Caco-2 (cell line): ENCODE measurements around the gene SLC27A5. TPM values are rescaled to one million over a fixed set of nuclear protein-coding genes. Genes with fewer than 3 reads are reported as not detected.
"Not testable (repeated sequence)": the region's sequence is repeated elsewhere in the genome, so short reads cannot be mapped to it uniquely, and the experiment has no call there.

Experiments used
- BruUV-seq: library from RNA; stranded (reverse); fragments of 400-500 nt; replicated peaks from 2 replicates; lab custom pipeline; 2021; lab: Mats Ljungman, UMichigan
- CTCF ChIA-PET: fragments of 300-600 bp; sonication (Branson Sonifier 250); formaldehyde crosslinking; loops from one replicate; lab custom pipeline; 2022; ENCODE audit warnings: antibody characterized with exemption; lab: Charles Lee
- POLR2A ChIA-PET: fragments of 300-600 bp; sonication (Branson Sonifier 250); formaldehyde crosslinking; loops from one replicate; lab custom pipeline; 2022; ENCODE audit warnings: antibody characterized with exemption; lab: Charles Lee
- DNase-seq, 2 experiments: peaks; one replicate each; pipeline versions ENCODE4 v3.0.0 to v3.0.0-alpha.2; 2020 to 2022
- H3K27me3 ChIP-seq: replicated peaks from 2 replicates; pipeline ENCODE4 v1.6.0; 2011; ENCODE audit warnings: low read length; ENCODE audit not compliant: control insufficient read depth, insufficient read depth
- H3K36me3 ChIP-seq: 2 replicates; pipeline ENCODE4 v1.5.1; 2011; ENCODE audit warnings: low read length; ENCODE audit not compliant: control insufficient read depth, insufficient read depth
- H3K4me1 ChIP-seq: fragments of 250-450 bp; sonication (Bioruptor Pico); 2 replicates; pipeline ENCODE4 v1.5.1; 2020; ENCODE audit warnings: mild to moderate bottlenecking
- H3K4me3 ChIP-seq: 2 replicates; pipeline ENCODE4 v1.5.1; 2011; ENCODE audit warnings: low read depth, mild to moderate bottlenecking, control low read depth, low read length
- H3K9me3 ChIP-seq: fragments of 250-450 bp; sonication (Bioruptor Pico); 2 replicates; pipeline ENCODE4 v1.5.1; 2020; ENCODE audit warnings: mild to moderate bottlenecking, moderate library complexity
- H3K27ac Mint-ChIP-seq: one replicate; pipeline ENCODE4 v1.8.0; 2022; ENCODE audit warnings: mixed read lengths; ENCODE audit not compliant: unreplicated experiment
- H3K27me3 Mint-ChIP-seq: one replicate; pipeline ENCODE4 v1.8.0; 2022; ENCODE audit warnings: mixed read lengths; ENCODE audit not compliant: insufficient read depth, unreplicated experiment
- H3K36me3 Mint-ChIP-seq: one replicate; pipeline ENCODE4 v1.8.0; 2022; ENCODE audit warnings: mild to moderate bottlenecking, mixed read lengths; ENCODE audit not compliant: insufficient read depth, unreplicated experiment
- H3K4me1 Mint-ChIP-seq: one replicate; pipeline ENCODE4 v1.8.0; 2022; ENCODE audit warnings: low read depth, mixed read lengths; ENCODE audit not compliant: unreplicated experiment
- H3K4me3 Mint-ChIP-seq: one replicate; pipeline ENCODE4 v1.8.0; 2022; ENCODE audit warnings: mild to moderate bottlenecking, moderate library complexity, mixed read lengths; ENCODE audit not compliant: unreplicated experiment
- H3K9me3 Mint-ChIP-seq: one replicate; pipeline ENCODE4 v1.8.0; 2022; ENCODE audit warnings: mixed read lengths; ENCODE audit not compliant: unreplicated experiment
- CTCF ChIP-seq, 2 experiments: fragments of 200-600 bp in 1 of 2; IDR thresholded peaks; 1 replicate in 1 of 2; 2 replicates in 1 of 2; pipeline versions ENCODE4 v1.5.1 to v1.8.0; 2011 to 2022; ENCODE audit warnings: antibody characterized with exemption in 1 of 2, control low read depth in 1 of 2, inconsistent platforms in 1 of 2, low read depth in 1 of 2, low read length in 1 of 2, mild to moderate bottlenecking in 1 of 2, moderate library complexity in 1 of 2; ENCODE audit not compliant: insufficient read depth in 1 of 2, severe bottlenecking in 1 of 2, unreplicated experiment in 1 of 2
- intact Hi-C: fragments of 100-400 bp; cut with micrococcal nuclease; formaldehyde crosslinking; loops from one replicate; pipeline ENCODE4 v1.10.0; 2022; ENCODE audit not compliant: unreplicated experiment
- total RNA-seq: library from RNA; stranded (reverse); gene quantifications from 2 replicates; pipeline ENCODE4 v1.2.3, GENCODE V29; 2022

SLC27A5 gene
- total RNA-seq, 1 experiment from 2014 or later, result 10.3 TPM

- Histone ChIP-seq H3K36me3 (peaks cover 1% of the 10 kb centered on the region; the same call in 1 of the 2 replicates), H3K4me1 (peaks cover 5% of the 10 kb centered on the region; the same call in 1 of the 2 replicates), H3K4me3 (no peak overlapping the region), H3K27me3 (no peaks in the 10 kb centered on the region), H3K9me3 (no peaks in the 10 kb centered on the region)
- Mint-ChIP-seq H3K4me1 (no peaks in the 10 kb centered on the region), H3K36me3 (peaks cover 42% of the 10 kb centered on the region), H3K9me3 (no peaks in the 10 kb centered on the region), H3K4me3 (no peak overlapping the region), H3K27ac (no peak overlapping the region), H3K27me3 (no peaks in the 10 kb centered on the region)
- BruUV-seq, result no TSS peak
- intact Hi-C loops, result loop anchor here (2.0 kb wide), 1 partner anchor 73 kb away; no protein-coding TSS in a partner anchor
- DNase-seq, result no peak
- ChIA-PET POLR2A (no interaction called here), CTCF (no interaction called here)
- TF ChIP-seq CTCF (IDR thresholded peaks at IDR 0.05; ENCODE audit: insufficient read depth in 1 of 2, low read depth in 1 of 2, low read length in 1 of 2, severe bottlenecking in 1 of 2, unreplicated experiment in 1 of 2), result no peak
Observed at GRCh38 chr19:58473775-58474174, 38.0 kb downstream of the SLC27A5 start.

- Histone ChIP-seq H3K4me1 (no peaks in the 10 kb centered on the region; the same call in 1 of the 2 replicates), H3K27me3 (no peaks in the 10 kb centered on the region), H3K9me3 (no peaks in the 10 kb centered on the region), H3K4me3 (no peak overlapping the region), H3K36me3 (peaks cover 1% of the 10 kb centered on the region; the same call in 1 of the 2 replicates)
- TF ChIP-seq CTCF (IDR thresholded peaks at IDR 0.05; ENCODE audit: insufficient read depth in 1 of 2, low read depth in 1 of 2, low read length in 1 of 2, severe bottlenecking in 1 of 2, unreplicated experiment in 1 of 2), result no peak
- intact Hi-C loops, result no loop called here
- ChIA-PET CTCF (no interaction called here), POLR2A (no interaction called here)
- no peak overlapping the region for H3K4me3 Mint-ChIP-seq
- peaks cover 53% of the 10 kb centered on the region for H3K36me3 Mint-ChIP-seq
- no peak for DNase-seq
- H3K27ac Mint-ChIP-seq, result no peak overlapping the region
- no TSS peak for BruUV-seq
- peaks cover 11% of the 10 kb centered on the region for H3K4me1 Mint-ChIP-seq
- no peaks in the 10 kb centered on the region for H3K27me3 Mint-ChIP-seq
- H3K9me3 Mint-ChIP-seq, result no peaks in the 10 kb centered on the region
Observed at GRCh38 chr19:58471736-58472135, 40.1 kb downstream of the SLC27A5 start.

DNA sequence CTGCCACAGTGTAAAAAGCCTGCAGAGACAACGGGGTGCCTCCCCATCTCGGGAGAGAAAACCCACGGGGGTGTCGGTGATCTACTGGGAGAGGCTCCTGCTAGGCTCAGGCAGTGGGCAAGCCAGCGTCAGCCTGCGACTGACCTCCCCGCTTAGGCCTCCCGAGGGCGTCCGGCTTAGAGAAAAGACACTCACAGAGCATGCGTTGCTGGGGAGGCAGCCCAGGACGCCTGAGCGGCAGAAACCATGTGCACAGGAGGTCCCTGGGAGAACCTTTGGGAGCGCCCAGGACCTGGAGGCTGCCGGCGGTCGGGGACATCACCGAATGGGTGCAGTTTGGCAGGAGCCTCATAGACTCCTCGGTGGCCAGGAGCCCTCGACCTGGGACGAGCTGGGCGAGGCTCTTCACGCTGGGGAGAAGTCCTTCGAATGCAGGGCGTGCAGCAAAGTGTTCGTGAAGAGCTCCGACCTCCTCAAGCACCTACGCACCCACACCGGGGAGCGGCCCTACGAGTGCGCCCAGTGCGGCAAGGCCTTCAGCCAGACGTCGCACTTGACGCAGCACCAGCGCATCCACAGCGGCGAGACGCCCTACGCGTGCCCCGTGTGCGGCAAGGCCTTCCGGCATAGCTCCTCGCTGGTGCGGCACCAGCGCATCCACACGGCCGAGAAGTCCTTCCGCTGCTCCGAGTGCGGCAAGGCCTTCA, 40.8 kb downstream of the SLC27A5 start:
- H3K27ac Mint-ChIP-seq, POLR2A ChIA-PET, H3K4me1 ChIP-seq, BruUV-seq, H3K27me3 Mint-ChIP-seq, H3K4me3 Mint-ChIP-seq, H3K27me3 ChIP-seq, H3K9me3 ChIP-seq, H3K4me3 ChIP-seq, DNase-seq, CTCF ChIA-PET, H3K36me3 ChIP-seq, H3K9me3 Mint-ChIP-seq, intact Hi-C loops: not testable (repeated sequence)
- H3K36me3 Mint-ChIP-seq, result peaks cover 53% of the 10 kb centered on the region
- peaks cover 11% of the 10 kb centered on the region for H3K4me1 Mint-ChIP-seq
